Spleen (tissue), 7 donors: ENCODE data around the gene LCK.

Source experiments
- POLR2A ChIP-seq, 3 donors: fragments of 450-650 bp; IDR thresholded peaks; one replicate each; pipeline ENCODE4 v1.5.1; 2017; ENCODE audit warnings: antibody characterized with exemption in 3 of 3, mild to moderate bottlenecking in 1 of 3
- POLR2AphosphoS5 ChIP-seq, 3 donors: sonication (generic); formaldehyde crosslinking; IDR thresholded peaks; one replicate each; pipeline ENCODE4 v1.5.1; 2017; ENCODE audit warnings: antibody characterized with exemption in 3 of 3
- TF ChIP-seq, protein P1 (sequence below), 11 experiments: fragments of 200-600 bp in 7 of 11; fragments of 450-650 bp in 4 of 11; sonication (generic) in 4 of 11; IDR thresholded peaks in 8 of 11; conservative IDR thresholded peaks in 3 of 11; 1 replicate in 7 of 11; 2 replicates in 4 of 11; pipeline versions ENCODE4 v1.4.0 to v1.8.0; 2016 to 2021; ENCODE audit warnings: antibody characterized with exemption in 11 of 11, inconsistent platforms in 4 of 11, mild to moderate bottlenecking in 1 of 11
- donor health status: DM: no; HTN: no; CAD: no; lungs with moderate emphysema.
- donor health status: DM: no; HTN: no; CAD: no.
- donor health status: DM: no; HTN: no; CAD: no.

DNA sequence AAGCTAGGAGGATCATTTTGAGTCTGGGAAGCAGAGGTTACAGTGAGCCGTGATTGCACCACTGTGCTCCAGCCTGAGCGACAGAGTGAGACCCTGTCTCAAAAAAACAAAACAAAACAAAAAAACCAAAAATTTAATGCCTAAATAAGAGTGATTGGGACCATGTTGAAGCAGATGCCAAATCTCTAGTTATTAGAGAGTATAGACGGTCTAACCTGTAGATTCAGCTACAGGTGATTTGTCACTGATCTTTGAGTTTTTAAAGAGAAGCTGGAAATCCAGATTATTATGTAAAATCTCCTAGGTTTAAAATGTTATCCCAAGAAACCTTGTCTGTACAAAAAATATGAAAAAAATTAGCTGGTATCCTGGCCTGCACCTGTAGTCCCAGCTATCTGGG lies 52.3 kb downstream of the LCK start:
- TF ChIP-seq, protein P1, sequence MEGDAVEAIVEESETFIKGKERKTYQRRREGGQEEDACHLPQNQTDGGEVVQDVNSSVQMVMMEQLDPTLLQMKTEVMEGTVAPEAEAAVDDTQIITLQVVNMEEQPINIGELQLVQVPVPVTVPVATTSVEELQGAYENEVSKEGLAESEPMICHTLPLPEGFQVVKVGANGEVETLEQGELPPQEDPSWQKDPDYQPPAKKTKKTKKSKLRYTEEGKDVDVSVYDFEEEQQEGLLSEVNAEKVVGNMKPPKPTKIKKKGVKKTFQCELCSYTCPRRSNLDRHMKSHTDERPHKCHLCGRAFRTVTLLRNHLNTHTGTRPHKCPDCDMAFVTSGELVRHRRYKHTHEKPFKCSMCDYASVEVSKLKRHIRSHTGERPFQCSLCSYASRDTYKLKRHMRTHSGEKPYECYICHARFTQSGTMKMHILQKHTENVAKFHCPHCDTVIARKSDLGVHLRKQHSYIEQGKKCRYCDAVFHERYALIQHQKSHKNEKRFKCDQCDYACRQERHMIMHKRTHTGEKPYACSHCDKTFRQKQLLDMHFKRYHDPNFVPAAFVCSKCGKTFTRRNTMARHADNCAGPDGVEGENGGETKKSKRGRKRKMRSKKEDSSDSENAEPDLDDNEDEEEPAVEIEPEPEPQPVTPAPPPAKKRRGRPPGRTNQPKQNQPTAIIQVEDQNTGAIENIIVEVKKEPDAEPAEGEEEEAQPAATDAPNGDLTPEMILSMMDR (IDR thresholded peaks at IDR 0.05 in 8 of 11, conservative IDR thresholded peaks at IDR 0.05 in 3 of 11): no peak
- TF ChIP-seq POLR2AphosphoS5 (IDR thresholded peaks at IDR 0.05) (no peak), POLR2A (IDR thresholded peaks at IDR 0.05) (no peak)
